Brain pericyte (primary cell): ENCODE measurements around the gene SDHAF2.
A peak's percentile ranks its signal among the peaks of the same experiment; 100 is the strongest.
"Not testable (repeated sequence)": the region's sequence is repeated elsewhere in the genome, so short reads cannot be mapped to it uniquely, and the experiment has no call there.

ENCODE experiments used
- DNase-seq: peaks from one replicate; pipeline ENCODE4 v3.0.0-alpha.2; 2012; ENCODE audit warnings: low read depth, low spot score

The SDHAF2 gene

GRCh38 chr11:61425367-61426131, 4.4 kb upstream of the SDHAF2 start:
- no peak for DNase-seq

GRCh38 chr11:61429346-61429690, 606 bp upstream of the SDHAF2 start:
- DNase-seq = no peak

DNA sequence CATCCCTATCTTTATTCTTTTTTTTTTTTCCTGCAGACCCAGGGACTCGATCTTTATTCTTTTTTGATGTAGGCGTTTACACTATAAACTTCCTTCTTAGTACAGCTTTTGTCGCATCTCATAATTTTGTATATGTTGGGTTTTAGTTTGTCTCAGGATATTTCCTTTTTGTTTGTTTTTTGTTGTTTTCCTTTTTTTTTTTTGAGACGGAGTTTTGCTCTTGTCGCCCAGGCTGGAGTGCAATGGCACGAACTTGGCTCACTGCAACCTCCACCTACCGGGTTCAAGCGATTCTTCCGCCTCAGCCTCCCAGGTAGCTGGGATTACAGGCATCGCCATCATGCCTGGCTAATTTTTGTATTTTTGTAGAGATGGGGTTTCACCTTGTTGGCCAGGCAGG, 915 bp downstream of the SDHAF2 start:
- DNase-seq = not testable (repeated sequence)

DNA sequence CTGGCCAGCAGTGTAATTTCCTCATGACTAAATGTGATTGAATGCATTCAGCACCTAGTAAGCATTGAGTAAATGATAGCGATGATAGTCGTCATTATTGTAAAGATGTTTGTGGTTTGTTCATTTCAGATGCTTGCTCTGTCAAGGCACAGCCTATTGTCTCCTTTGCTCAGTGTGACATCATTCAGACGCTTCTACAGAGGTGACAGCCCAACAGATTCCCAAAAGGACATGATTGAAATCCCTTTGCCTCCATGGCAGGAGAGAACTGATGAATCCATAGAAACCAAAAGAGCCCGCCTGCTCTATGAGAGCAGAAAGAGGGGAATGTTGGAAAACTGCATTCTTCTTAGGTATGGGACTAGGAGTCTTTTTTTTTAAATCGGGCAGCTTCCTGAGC, 7.6 kb downstream of the SDHAF2 start:
- no peak for DNase-seq

- DNase-seq = no peak
These were observed 9.7 kb downstream of the SDHAF2 start for GRCh38 chr11:61439615-61440014.

DNA sequence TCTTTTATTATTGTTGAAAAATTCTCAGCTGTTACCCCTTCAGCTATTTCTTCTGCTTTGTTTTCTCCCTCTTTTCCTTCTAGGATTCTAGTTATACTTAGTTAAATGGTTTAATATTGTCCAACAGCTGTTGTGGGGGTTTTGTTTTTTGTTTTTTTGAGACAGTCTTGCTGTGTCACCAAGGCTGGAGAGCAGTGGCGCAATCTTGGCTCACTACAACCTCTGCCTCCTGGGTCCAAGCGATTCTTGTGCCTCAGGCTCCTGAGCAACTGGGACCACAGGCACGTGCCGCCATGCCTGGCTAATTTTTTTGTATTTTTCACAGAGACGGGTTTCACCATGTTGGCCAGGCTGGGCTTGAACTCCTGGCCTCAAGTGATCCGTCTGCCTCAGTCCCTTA, 12.7 kb downstream of the SDHAF2 start:
- DNase-seq = no peak

DNA sequence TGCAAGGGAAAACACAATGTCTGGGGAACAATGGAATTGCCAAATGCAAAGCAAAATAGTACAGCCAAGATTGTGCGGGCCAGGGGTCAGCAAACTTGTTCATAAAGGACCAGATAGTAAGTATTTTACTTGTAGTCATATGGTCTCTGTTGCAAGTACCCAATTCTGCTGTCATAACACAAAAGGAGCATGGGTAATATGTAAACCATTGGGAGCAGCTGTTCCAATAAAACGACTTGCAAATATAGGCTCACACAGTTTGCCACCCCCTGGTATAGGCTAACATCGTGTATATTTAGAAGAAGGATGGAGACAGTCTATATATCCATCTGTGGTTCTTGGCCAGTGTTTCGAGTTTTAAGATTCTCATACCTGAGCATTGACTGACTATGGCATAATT, 15.6 kb downstream of the SDHAF2 start:
- no peak for DNase-seq

- DNase-seq = peak; percentile 89
These were observed 16.3 kb downstream of the SDHAF2 start for GRCh38 chr11:61446211-61446651.

DNA sequence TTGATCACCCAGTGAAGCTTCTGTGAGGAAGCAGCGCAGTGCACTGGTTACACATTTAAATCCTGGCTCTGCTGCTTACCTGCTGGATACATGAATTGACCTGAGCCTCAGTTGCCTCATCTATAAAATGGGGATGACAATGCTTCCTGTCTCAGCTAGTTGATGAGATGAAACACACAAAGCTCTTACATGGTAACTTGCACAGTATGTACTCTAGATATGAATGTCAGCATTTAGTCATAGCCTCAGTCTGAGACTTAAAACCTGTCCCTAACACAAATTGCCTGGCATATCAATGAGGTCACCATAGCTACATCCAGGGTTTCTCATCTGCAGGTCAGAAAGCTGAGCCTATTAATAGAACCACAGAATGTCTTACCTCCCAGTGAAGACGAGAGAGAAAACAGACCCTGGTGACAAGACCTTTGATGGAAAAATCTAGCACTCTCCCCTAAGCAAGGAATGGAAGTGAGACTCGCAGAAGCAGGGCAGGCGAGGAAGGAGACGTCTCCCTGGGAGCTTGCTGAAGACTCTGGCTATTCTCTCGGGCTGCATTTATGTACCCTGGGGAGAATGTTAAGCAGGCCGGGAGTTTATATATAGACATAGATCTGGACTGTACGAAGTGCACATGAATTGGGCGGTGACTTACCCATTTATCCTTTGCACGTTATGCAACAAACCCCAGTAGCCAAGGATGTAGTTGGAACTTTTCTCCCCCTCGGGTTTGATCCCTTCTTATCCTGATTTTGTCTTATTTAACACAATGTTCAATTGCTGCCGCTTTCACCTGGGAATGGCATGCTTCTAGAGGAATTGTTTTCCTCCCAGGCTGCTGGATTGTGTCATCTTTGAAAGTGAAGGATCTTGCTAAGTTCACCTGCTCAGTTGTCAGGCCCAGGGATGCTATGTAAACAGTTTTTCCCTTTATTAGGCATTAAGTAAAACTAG, 18.0 kb downstream of the SDHAF2 start:
- DNase-seq = no peak

DNA sequence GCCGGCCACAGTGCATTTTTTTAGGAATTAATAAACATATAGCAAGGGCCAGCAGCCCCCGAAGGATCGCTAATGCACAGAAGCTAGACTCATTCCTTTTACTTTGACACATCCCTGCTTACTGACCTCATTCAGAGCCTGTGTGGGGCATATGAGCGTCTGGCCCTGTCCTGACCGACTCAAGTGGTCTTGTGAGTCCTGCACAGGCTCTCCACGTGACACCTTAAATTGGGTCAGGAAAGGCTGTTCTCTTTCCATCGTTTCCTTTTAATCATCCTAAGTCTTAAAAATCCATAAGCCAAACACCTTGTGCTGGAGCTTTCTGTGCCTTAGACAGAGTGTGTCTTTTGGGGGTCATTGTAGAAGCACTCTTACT, 18.6 kb downstream of the SDHAF2 start:
- no peak for DNase-seq

DNA sequence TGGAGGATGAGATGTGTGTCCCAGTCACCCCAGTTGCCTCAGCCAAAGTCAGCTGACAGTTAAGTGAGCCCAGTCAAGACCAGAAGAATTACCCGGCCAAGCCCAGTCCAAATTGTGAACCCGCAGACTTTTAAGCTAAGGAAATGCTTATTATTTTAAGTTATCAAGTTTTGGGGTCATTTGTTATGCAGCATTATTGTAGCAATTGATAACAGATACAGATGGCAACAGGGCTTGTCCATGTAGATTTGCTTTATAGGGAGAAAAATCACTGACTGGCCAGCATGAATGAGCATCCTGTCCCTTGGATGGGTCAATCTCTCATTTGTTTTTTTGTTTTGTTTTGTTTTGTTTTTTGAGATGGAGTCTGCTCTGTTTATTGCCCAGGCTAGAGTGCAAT, 22.9 kb downstream of the SDHAF2 start:
- DNase-seq = no peak

DNA sequence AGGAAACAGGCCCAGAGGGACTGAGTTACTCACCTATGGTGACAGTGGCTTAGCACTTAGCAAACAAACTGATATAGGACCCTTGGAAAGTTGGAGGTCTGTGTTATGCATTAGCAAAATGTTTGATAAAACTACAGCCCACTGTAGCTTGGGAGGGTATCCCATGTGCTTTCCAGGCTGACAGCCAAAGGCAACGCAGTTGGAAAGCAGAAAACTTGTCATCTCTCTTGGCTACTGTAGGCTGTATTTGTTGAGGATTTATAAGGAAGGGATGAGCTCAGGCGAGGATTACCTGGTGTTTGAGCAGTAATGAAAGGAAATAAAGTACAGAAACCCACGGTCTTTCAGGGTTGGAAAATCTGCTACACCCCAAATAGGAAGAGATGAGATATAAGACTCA, 23.8 kb downstream of the SDHAF2 start:
- no peak for DNase-seq

DNA sequence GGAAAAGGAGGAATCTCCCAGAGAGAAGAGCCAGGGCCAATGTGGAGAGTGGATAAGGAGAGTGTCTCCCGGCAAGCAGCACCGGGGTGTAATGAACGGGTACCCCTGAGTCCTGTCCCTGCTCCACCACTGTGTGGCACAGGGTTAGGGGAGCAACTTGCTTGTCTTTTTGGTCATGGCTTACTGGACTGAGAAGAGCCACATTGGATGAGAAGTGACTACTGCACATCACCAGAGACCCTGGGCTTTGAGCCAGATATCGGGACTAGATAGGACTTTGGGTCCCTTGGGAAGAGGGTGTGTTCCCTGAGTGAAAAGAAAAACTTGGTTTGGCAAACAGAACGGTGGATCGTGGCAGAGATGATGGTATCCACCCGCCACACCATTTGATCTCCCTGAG, 24.6 kb downstream of the SDHAF2 start:
- DNase-seq = no peak

- no peak for DNase-seq
These were observed 30.6 kb downstream of the SDHAF2 start for GRCh38 chr11:61460474-61460881.

DNA sequence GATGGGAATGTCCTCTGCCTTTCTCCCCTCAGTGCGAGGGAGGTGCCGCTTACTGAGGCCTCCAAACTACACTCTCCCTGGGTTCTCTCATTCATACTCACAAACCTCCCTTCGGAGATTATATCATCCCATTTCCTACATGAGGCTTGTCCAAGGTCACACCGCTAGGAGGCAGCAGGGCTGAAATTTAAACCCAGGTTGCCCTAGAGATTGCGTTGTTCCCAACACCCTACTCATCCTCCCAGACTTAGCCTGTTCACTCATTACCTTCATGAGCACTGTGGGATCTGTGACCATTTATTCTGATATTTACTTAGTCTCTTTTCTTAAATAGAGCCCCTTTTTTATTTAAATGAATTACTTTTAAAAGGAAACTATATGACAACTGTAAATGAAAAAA, 31.1 kb downstream of the SDHAF2 start:
- DNase-seq = no peak

GRCh38 chr11:61467602-61468001, 37.7 kb downstream of the SDHAF2 start:
- not testable (repeated sequence) for DNase-seq

DNA sequence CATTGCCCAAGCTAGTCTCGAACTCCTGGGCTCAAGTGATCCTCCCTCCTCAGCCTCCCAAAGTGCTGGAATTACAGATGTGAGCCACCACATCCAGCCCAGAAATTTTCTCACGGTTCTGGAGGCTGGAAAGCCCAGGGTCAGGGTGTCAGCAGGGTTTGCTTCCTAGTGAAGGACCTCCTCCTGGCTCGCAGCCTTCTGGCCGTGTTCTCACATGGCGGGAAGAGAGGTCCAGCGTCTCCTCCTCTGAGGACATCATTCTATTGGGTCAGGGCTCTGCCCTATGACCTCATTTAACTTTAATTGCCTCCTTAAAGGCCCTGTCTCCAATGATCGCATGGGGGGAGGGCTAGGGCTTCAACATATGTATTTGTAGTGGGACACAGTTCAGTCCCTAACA, 38.1 kb downstream of the SDHAF2 start:
- no peak for DNase-seq

- no peak for DNase-seq
These were observed 42.4 kb downstream of the SDHAF2 start for GRCh38 chr11:61472282-61472681.

- DNase-seq = no peak
These were observed 42.9 kb downstream of the SDHAF2 start for GRCh38 chr11:61472868-61473267.

- DNase-seq = no peak
These were observed 43.6 kb downstream of the SDHAF2 start for GRCh38 chr11:61473370-61474012.

DNA sequence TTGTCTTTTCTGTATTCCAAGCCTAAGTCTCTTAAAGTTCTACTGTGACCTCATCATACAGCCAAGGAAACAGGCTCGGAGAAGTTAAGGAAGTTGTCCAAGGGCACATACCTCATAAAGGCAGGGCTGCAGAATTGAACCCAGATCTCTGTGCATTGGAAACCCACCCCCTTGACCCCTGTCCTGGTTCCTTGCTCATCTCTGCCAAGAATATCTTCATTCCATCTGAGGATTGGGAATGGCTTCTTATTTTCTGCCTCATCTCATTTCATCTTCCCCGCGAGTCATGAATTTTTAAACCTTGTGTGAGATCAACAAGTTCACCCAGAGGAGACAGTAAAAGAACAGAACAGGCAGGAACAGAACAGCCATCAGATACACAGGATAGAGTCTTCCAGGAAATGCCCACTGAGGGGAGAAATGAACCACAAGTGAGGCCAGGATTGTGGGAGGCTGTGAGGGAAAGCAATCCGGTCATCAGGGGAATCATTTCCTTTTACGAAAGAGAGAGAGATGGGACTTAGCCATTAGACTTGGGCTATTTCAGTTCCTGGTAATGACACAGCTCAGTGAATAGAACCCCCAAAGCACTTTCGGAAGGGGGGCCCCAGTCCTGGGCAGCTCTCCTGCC, 44.2 kb downstream of the SDHAF2 start:
- DNase-seq = no peak

- no peak for DNase-seq
These were observed 45.5 kb downstream of the SDHAF2 start for GRCh38 chr11:61475433-61475832.
